GM19328 (cell line): ENCODE results near the gene GRAP.

Experiments used
- ATAC-seq: cut with Tn5 transposase; IDR thresholded peaks from one replicate; pipeline ENCODE4 v1.9.1; 2021; ENCODE audit warnings: mild to moderate bottlenecking, moderate library complexity; ENCODE audit not compliant: unreplicated experiment

The GRAP gene

GRCh38 chr17:19003543-19004420 lies 43.0 kb downstream of the GRAP start:
- ATAC-seq = no peak

GRCh38 chr17:19002805-19003542 lies 43.8 kb downstream of the GRAP start:
- ATAC-seq = no peak

- ATAC-seq = no peak
These were observed 44.7 kb downstream of the GRAP start for GRCh38 chr17:19001907-19002590.

GRCh38 chr17:19000531-19001325 lies 46.0 kb downstream of the GRAP start:
- no peak for ATAC-seq

- no peak for ATAC-seq
These were observed 46.8 kb downstream of the GRAP start for GRCh38 chr17:18999911-19000310.

GRCh38 chr17:18999394-18999793 lies 47.4 kb downstream of the GRAP start:
- no peak for ATAC-seq

GRCh38 chr17:18997650-18998196 lies 49.0 kb downstream of the GRAP start:
- no peak for ATAC-seq

GRCh38 chr17:18996458-18996857 lies 50.3 kb downstream of the GRAP start:
- no peak for ATAC-seq

GRCh38 chr17:18995220-18995619 lies 51.5 kb downstream of the GRAP start:
- no peak for ATAC-seq

GRCh38 chr17:18994631-18995030 lies 52.1 kb downstream of the GRAP start:
- no peak for ATAC-seq

- ATAC-seq = no peak
These were observed 52.7 kb downstream of the GRAP start for GRCh38 chr17:18993905-18994526.

GRCh38 chr17:18992454-18993130 lies 54.2 kb downstream of the GRAP start:
- ATAC-seq = no peak

GRCh38 chr17:18991531-18992315 lies 55.0 kb downstream of the GRAP start:
- ATAC-seq = no peak

GRCh38 chr17:18990331-18990730 lies 56.4 kb downstream of the GRAP start:
- no peak for ATAC-seq

GRCh38 chr17:18988546-18989173 lies 58.1 kb downstream of the GRAP start:
- ATAC-seq = no peak

- no peak for ATAC-seq
These were observed 58.8 kb downstream of the GRAP start for GRCh38 chr17:18987862-18988545.

- ATAC-seq = no peak
These were observed 59.5 kb downstream of the GRAP start for GRCh38 chr17:18987230-18987610.
